Activated naive CD8-positive, alpha-beta T cell treated with anti-CD3 and anti-CD28 coated beads, Interleukin-2, amount 50 U/mL, for 16 hours (primary cell): ENCODE data around the gene TTC7B.

Source experiments
- DNase-seq: peaks from one replicate; pipeline ENCODE4 v3.0.0-alpha.2; 2020; ENCODE audit warnings: low read depth, low spot score

Gene TTC7B

GRCh38 chr14:90490720-90491050 is 325.5 kb downstream of the TTC7B start:
- DNase-seq = no peak

GRCh38 chr14:90489916-90490719 is 326.1 kb downstream of the TTC7B start:
- no peak for DNase-seq

- DNase-seq = no peak
Observed at GRCh38 chr14:90489306-90489705, 326.9 kb downstream of the TTC7B start.

- no peak for DNase-seq
Observed at GRCh38 chr14:90488256-90488655, 328.0 kb downstream of the TTC7B start.

- DNase-seq = no peak
Observed at GRCh38 chr14:90487462-90487861, 328.8 kb downstream of the TTC7B start.

- DNase-seq = no peak
Observed at GRCh38 chr14:90487031-90487430, 329.2 kb downstream of the TTC7B start.

GRCh38 chr14:90484291-90484690 is 331.9 kb downstream of the TTC7B start:
- DNase-seq = no peak

- DNase-seq = no peak
Observed at GRCh38 chr14:90483571-90483974, 332.7 kb downstream of the TTC7B start.

GRCh38 chr14:90483117-90483516 is 333.1 kb downstream of the TTC7B start:
- DNase-seq = no peak

GRCh38 chr14:90475298-90475697 is 340.9 kb downstream of the TTC7B start:
- DNase-seq = no peak
